HG03159 (cell line): ENCODE results near the gene FAAP100.

Experiments used
- ATAC-seq: cut with Tn5 transposase; IDR thresholded peaks from one replicate; pipeline ENCODE4 v1.9.1; 2021; ENCODE audit warnings: mild to moderate bottlenecking, moderate library complexity; ENCODE audit not compliant: unreplicated experiment

Gene FAAP100

GRCh38 chr17:81513753-81514488 is 38.2 kb downstream of the FAAP100 start:
- ATAC-seq: no peak

- no peak for ATAC-seq
Measured at GRCh38 chr17:81513372-81513752, 38.8 kb downstream of the FAAP100 start.

GRCh38 chr17:81512562-81513371 is 39.4 kb downstream of the FAAP100 start, which contains the start of gene ACTG1:
Gene ACTG1 (minus strand): TSS chr17:81512799. CDS start chr17:81512354, 445 bp downstream.
- peak; percentile 41 for ATAC-seq

- peak; percentile 2 for ATAC-seq
Measured at GRCh38 chr17:81511804-81512561, 40.2 kb downstream of the FAAP100 start.

- no peak for ATAC-seq
Measured at GRCh38 chr17:81511554-81511803, 40.7 kb downstream of the FAAP100 start.

- no peak for ATAC-seq
Measured at GRCh38 chr17:81510785-81511553, 41.2 kb downstream of the FAAP100 start.

GRCh38 chr17:81509972-81510784 is 42.0 kb downstream of the FAAP100 start:
- no peak for ATAC-seq

- ATAC-seq: no peak
Measured at GRCh38 chr17:81509207-81509971, 42.8 kb downstream of the FAAP100 start.

GRCh38 chr17:81508639-81509206 is 43.4 kb downstream of the FAAP100 start:
- no peak for ATAC-seq

- ATAC-seq: no peak
Measured at GRCh38 chr17:81503619-81504018, 48.5 kb downstream of the FAAP100 start.

- no peak for ATAC-seq
Measured at GRCh38 chr17:81502471-81503017, 49.6 kb downstream of the FAAP100 start.

- no peak for ATAC-seq
Measured at GRCh38 chr17:81500047-81500446, 52.1 kb downstream of the FAAP100 start.

GRCh38 chr17:81499601-81499970 is 52.6 kb downstream of the FAAP100 start:
- ATAC-seq: no peak

- no peak for ATAC-seq
Measured at GRCh38 chr17:81498953-81499600, 53.1 kb downstream of the FAAP100 start.

GRCh38 chr17:81494626-81495377 is 57.4 kb downstream of the FAAP100 start:
- ATAC-seq: no peak

- ATAC-seq: no peak
Measured at GRCh38 chr17:81493198-81494038, 58.7 kb downstream of the FAAP100 start.

GRCh38 chr17:81492706-81493105 is 59.4 kb downstream of the FAAP100 start:
- no peak for ATAC-seq
